Neural cell (in vitro differentiated cells): ENCODE results near the gene DNAAF5. TPM values are rescaled to one million over a fixed set of nuclear protein-coding genes. Genes with fewer than 3 reads are reported as not detected.

Experiments
- H2AFZ ChIP-seq: fragments of 200-600, 300-800 bp; sonication (generic), shearing (Covaris generic); 2 replicates; pipeline ENCODE4 v1.6.0; 2014; ENCODE audit warnings: low read depth, mild to moderate bottlenecking, antibody characterized with exemption, low read length, moderate library complexity
- H3F3A ChIP-seq: fragments of 200-600 bp; shearing (Covaris generic); 2 replicates; pipeline ENCODE4 v1.6.1; 2016; ENCODE audit warnings: mild to moderate bottlenecking, moderate library complexity, mixed read lengths, antibody characterized with exemption, low read length; ENCODE audit not compliant: insufficient read depth, poor library complexity, severe bottlenecking
- H3K27ac ChIP-seq: fragments of 200-600, 300-800 bp; sonication (generic), shearing (Covaris generic); 2 replicates; pipeline ENCODE4 v1.5.1; 2014; ENCODE audit warnings: mild to moderate bottlenecking, low read length, moderate library complexity
- H3K27me3 ChIP-seq: fragments of 300-800, 200-600 bp; sonication (generic), shearing (Covaris generic); 2 replicates; pipeline ENCODE4 v1.6.0; 2014; ENCODE audit warnings: mild to moderate bottlenecking, low read depth, low read length, moderate library complexity; ENCODE audit not compliant: insufficient read depth
- H3K36me3 ChIP-seq: fragments of 300-800, 200-600 bp; sonication (generic), shearing (Covaris generic); 2 replicates; pipeline ENCODE4 v1.5.1; 2014; ENCODE audit warnings: mild to moderate bottlenecking, antibody characterized with exemption, low read length, moderate library complexity; ENCODE audit not compliant: insufficient read depth
- H3K4me2 ChIP-seq: fragments of 300-800, 200-600 bp; sonication (generic), shearing (Covaris generic); 2 replicates; pipeline ENCODE4 v1.6.0; 2014; ENCODE audit warnings: mild to moderate bottlenecking, low read length
- H3K4me3 ChIP-seq: fragments of 300-800, 200-600 bp; sonication (generic), shearing (Covaris generic); 2 replicates; pipeline ENCODE4 v1.5.1; 2014; ENCODE audit warnings: mild to moderate bottlenecking, low read length, moderate library complexity
- H3K79me2 ChIP-seq: fragments of 200-600 bp; shearing (Covaris generic); replicated peaks from 2 replicates; pipeline ENCODE4 v1.6.0; 2014; ENCODE audit warnings: mild to moderate bottlenecking, low read length, moderate library complexity; ENCODE audit not compliant: insufficient read depth
- H3K9ac ChIP-seq: fragments of 300-800, 200-600 bp; sonication (generic), shearing (Covaris generic); 2 replicates; pipeline ENCODE4 v1.6.1; 2016; ENCODE audit warnings: mild to moderate bottlenecking, low read length, mixed read lengths
- H3K9me2 ChIP-seq: fragments of 200-600 bp; shearing (Covaris generic); 2 replicates; pipeline ENCODE4 v1.6.1; 2016; ENCODE audit warnings: mild to moderate bottlenecking, low read length, mixed read lengths; ENCODE audit not compliant: insufficient read depth
- H3K9me3 ChIP-seq: fragments of 200-600, 300-800 bp; sonication (generic), shearing (Covaris generic); 2 replicates; pipeline ENCODE4 v1.6.1; 2016; ENCODE audit warnings: mild to moderate bottlenecking, mixed run types, low read length, moderate library complexity, mixed read lengths
- H4K20me1 ChIP-seq: fragments of 200-600 bp; shearing (Covaris generic); 2 replicates; pipeline ENCODE4 v1.6.1; 2016; ENCODE audit warnings: mild to moderate bottlenecking, mixed run types; ENCODE audit not compliant: insufficient read depth
- CTCF ChIP-seq: fragments of 450-650 bp; IDR thresholded peaks from 2 replicates; pipeline ENCODE4 v1.5.1; 2014; ENCODE audit warnings: antibody characterized with exemption, mild to moderate bottlenecking, moderate library complexity; ENCODE audit not compliant: poor library complexity, severe bottlenecking
- EP300 ChIP-seq: fragments of 450-650 bp; conservative IDR thresholded peaks from 2 replicates; pipeline ENCODE4 v1.6.1; 2014; ENCODE audit warnings: antibody characterized with exemption, mild to moderate bottlenecking, moderate library complexity; ENCODE audit not compliant: poor library complexity, severe bottlenecking
- EZH2 ChIP-seq: fragments of 200-600, 300-800 bp; shearing (Covaris generic), sonication (generic); IDR thresholded peaks from 2 replicates; pipeline ENCODE4 v1.6.1; 2014; ENCODE audit warnings: antibody characterized with exemption, low read length, borderline replicate concordance, mild to moderate bottlenecking; ENCODE audit not compliant: insufficient read depth, poor library complexity, severe bottlenecking
- MXI1 ChIP-seq: fragments of 450-650 bp; conservative IDR thresholded peaks from 2 replicates; pipeline ENCODE4 v1.6.1; 2014; ENCODE audit warnings: antibody characterized with exemption, mild to moderate bottlenecking; ENCODE audit not compliant: poor library complexity, severe bottlenecking
- POLR2AphosphoS5 ChIP-seq: IDR thresholded peaks from 2 replicates; pipeline ENCODE4 v1.6.1; 2012
- RAD21 ChIP-seq: fragments of 450-650 bp; conservative IDR thresholded peaks from 2 replicates; pipeline ENCODE4 v1.6.1; 2014; ENCODE audit warnings: antibody characterized with exemption, mild to moderate bottlenecking, moderate library complexity
- REST ChIP-seq: IDR thresholded peaks from 2 replicates; pipeline ENCODE4 v1.6.1; 2012; ENCODE audit warnings: borderline replicate concordance
- SMC3 ChIP-seq: fragments of 450-650 bp; conservative IDR thresholded peaks from 2 replicates; pipeline ENCODE4 v1.6.1; 2014; ENCODE audit warnings: antibody characterized with exemption, mild to moderate bottlenecking, moderate library complexity; ENCODE audit not compliant: poor library complexity
- TAF1 ChIP-seq: IDR thresholded peaks from 2 replicates; pipeline ENCODE4 v1.6.1; 2012; ENCODE audit warnings: low read depth
- polyA plus RNA-seq: library from polyadenylated mRNA; depleted of rRNA; stranded (reverse); fragments of >200 nt; gene quantifications from 2 replicates; pipeline ENCODE4 v1.2.3, GENCODE V29; 2014

DNAAF5 gene
- polyA plus RNA-seq, 1 donor from 2014 or later: 5.3 TPM

DNA sequence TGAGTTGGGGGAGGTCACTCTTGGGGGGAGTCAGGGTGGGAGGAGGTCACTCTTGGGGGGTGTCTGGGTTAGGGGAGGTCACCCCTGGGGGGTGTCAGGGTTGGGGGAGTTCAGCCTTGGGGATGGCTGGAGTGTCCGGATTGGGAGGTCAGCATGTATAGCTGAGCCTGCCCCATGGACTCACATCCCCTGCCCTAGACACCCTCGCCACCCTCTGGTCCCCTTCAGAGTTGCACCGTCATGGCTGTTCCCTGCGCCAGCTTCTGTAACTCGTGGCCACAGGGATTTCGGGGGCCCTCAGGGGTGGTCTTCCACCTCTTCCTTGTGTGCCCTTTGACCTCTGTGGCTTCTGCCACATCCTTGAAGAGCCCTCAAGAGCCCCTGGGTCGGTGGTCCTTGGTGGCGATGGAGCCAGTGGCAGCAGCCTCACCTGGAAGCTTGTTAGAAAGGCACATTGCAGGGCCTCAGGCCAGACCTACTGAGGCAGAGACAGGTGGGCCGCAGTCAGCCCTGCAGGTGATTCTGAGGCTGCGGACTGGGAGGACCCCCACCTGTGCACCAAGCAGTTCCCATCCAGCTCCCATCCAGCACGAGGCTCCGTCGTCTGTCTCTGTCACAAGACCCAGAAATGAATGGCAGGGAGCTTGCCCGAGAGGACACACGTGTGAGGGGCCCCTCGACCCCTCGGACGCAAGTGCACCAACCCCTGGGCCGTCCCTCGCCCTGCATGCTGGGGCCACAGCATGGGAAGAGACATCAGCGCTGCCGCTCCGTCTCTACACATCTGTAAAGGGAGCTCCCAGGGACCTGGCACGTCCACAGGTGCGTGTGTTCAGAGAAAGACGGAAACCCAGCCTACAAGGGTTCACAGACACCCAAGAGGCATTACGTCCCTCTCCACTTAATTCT, 61.1 kb downstream of the DNAAF5 start:
- Histone ChIP-seq H3K27me3 (no peaks in the 10 kb centered on the region), H3K27ac (no peak overlapping the region), H3K4me2 (no peak overlapping the region), H4K20me1 (no peaks in the 10 kb centered on the region), H3K36me3 (no peaks in the 10 kb centered on the region), H2AFZ (no peak overlapping the region), H3K9me2 (no peaks in the 10 kb centered on the region), H3K9me3 (no peaks in the 10 kb centered on the region), H3K9ac (no peak overlapping the region), H3K79me2 (no peaks in the 10 kb centered on the region), H3F3A (no peaks in the 10 kb centered on the region), H3K4me3 (no peak overlapping the region)
- TF ChIP-seq RAD21 (no peak), EZH2 (no peak), MXI1 (no peak), REST (no peak), SMC3 (no peak), POLR2AphosphoS5 (no peak), EP300 (no peak), TAF1 (no peak), CTCF (no peak)

DNA sequence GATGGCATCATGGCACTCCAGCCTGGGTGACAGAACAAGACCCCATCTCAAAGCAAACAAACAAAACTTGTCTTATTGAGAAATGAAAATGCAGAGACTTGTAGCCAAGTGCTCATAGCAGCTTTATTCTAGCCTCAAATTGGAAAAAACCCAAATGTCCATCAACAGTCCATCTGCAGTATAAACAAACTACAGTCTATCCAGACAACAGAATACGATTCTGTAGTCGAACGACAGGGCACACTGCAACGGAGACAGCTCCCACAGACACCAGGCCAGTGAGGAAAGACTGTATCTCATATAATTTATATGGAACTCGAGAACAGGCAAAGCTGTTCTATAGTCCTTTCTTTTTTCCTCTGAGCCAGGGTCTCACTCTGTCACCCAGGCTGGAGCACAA, 65.0 kb downstream of the DNAAF5 start:
- Histone ChIP-seq H3K9me2 (no peaks in the 10 kb centered on the region), H3K9ac (no peak overlapping the region), H3K4me3 (no peak overlapping the region), H3K27ac (no peak overlapping the region), H4K20me1 (no peaks in the 10 kb centered on the region), H3F3A (no peaks in the 10 kb centered on the region), H3K27me3 (no peaks in the 10 kb centered on the region), H3K79me2 (no peaks in the 10 kb centered on the region), H3K9me3 (no peaks in the 10 kb centered on the region), H2AFZ (no peak overlapping the region), H3K4me2 (no peak overlapping the region), H3K36me3 (no peaks in the 10 kb centered on the region)
- no peak for TF ChIP-seq MXI1
- TF ChIP-seq POLR2AphosphoS5: no peak
- no peak for TF ChIP-seq SMC3
- TF ChIP-seq RAD21: no peak
- no peak for TF ChIP-seq CTCF
- TF ChIP-seq EZH2: no peak
- TF ChIP-seq TAF1: no peak
- no peak for TF ChIP-seq EP300
- TF ChIP-seq REST: no peak
